Neural progenitor cell (in vitro differentiated cells): ENCODE measurements around the gene ATXN1. TPM values are rescaled to one million over a fixed set of nuclear protein-coding genes. Genes with fewer than 3 reads are reported as not detected.
A peak's percentile ranks its signal among the peaks of the same experiment; 100 is the strongest.

Experiments used
- DNase-seq: peaks from one replicate; pipeline ENCODE4 v3.0.0-alpha.2; 2016; ENCODE audit warnings: low spot score
- H2AFZ ChIP-seq: fragments of 200-600 bp; sonication (generic); replicated peaks from 2 replicates; pipeline ENCODE4 v1.6.1; 2016; ENCODE audit warnings: antibody characterized with exemption
- H3F3A ChIP-seq: fragments of 200-600 bp; sonication (generic); 2 replicates; pipeline ENCODE4 v1.6.1; 2016; ENCODE audit warnings: antibody characterized with exemption, low read depth
- H3K27ac ChIP-seq: fragments of 200-600 bp; sonication (generic); 2 replicates; pipeline ENCODE4 v1.5.1; 2016; ENCODE audit warnings: mild to moderate bottlenecking
- H3K27me3 ChIP-seq: fragments of 200-600 bp; sonication (generic); 2 replicates; pipeline ENCODE4 v1.6.1; 2016; ENCODE audit warnings: mild to moderate bottlenecking, moderate library complexity
- H3K36me3 ChIP-seq: fragments of 200-600 bp; sonication (generic); 2 replicates; pipeline ENCODE4 v1.5.1; 2016
- H3K4me1 ChIP-seq: fragments of 200-600 bp; sonication (generic); 2 replicates; pipeline ENCODE4 v1.6.1; 2016; ENCODE audit warnings: mixed run types
- H3K4me2 ChIP-seq: fragments of 200-600 bp; sonication (generic); 2 replicates; pipeline ENCODE4 v1.6.1; 2016
- H3K4me3 ChIP-seq: fragments of 200-600 bp; sonication (generic); 2 replicates; pipeline ENCODE4 v1.5.1; 2016
- H3K79me2 ChIP-seq: fragments of 200-600 bp; sonication (generic); 2 replicates; pipeline ENCODE4 v1.6.1; 2016; ENCODE audit warnings: low read depth
- H3K9ac ChIP-seq: fragments of 200-600 bp; sonication (generic); 2 replicates; pipeline ENCODE4 v1.6.1; 2016
- H3K9me3 ChIP-seq: fragments of 200-600 bp; sonication (generic); 2 replicates; pipeline ENCODE4 v1.5.1; 2016; ENCODE audit warnings: low read depth
- H4K20me1 ChIP-seq: fragments of 200-600 bp; sonication (generic); 2 replicates; pipeline ENCODE4 v1.6.1; 2016; ENCODE audit warnings: low read depth
- H3K27ac Mint-ChIP-seq: 3 replicates; pipeline ENCODE4 v1.8.0; 2021; ENCODE audit warnings: mixed read lengths
- H3K27me3 Mint-ChIP-seq: 2 replicates; pipeline ENCODE4 v1.8.0; 2022; ENCODE audit warnings: low read depth, mild to moderate bottlenecking, inconsistent platforms, moderate library complexity, mixed read lengths; ENCODE audit not compliant: insufficient read depth
- H3K36me3 Mint-ChIP-seq: 3 replicates; pipeline ENCODE4 v1.8.0; 2021; ENCODE audit warnings: mixed read lengths
- H3K4me1 Mint-ChIP-seq: 3 replicates; pipeline ENCODE4 v1.8.0; 2021; ENCODE audit warnings: mixed read lengths
- H3K4me3 Mint-ChIP-seq: 3 replicates; pipeline ENCODE4 v1.8.0; 2021; ENCODE audit warnings: mild to moderate bottlenecking, moderate library complexity, mixed read lengths
- H3K9me3 Mint-ChIP-seq: 3 replicates; pipeline ENCODE4 v1.8.0; 2020; ENCODE audit warnings: mixed read lengths
- EZH2 ChIP-seq: fragments of 200-600 bp; sonication (generic); IDR thresholded peaks from 2 replicates; pipeline ENCODE4 v1.6.1; 2017; ENCODE audit warnings: antibody characterized with exemption, mild to moderate bottlenecking, moderate library complexity
- EZH2phosphoT487 ChIP-seq: fragments of 200-600 bp; sonication (generic); IDR thresholded peaks from 2 replicates; pipeline ENCODE4 v1.6.1; 2017; ENCODE audit warnings: antibody characterized with exemption
- total RNA-seq: library from RNA; depleted of rRNA; stranded (reverse); fragments of >200 nt; gene quantifications from 2 replicates; pipeline ENCODE4 v1.2.3, GENCODE V29; 2015; ENCODE audit warnings: low replicate concordance
- TF ChIP-seq, protein P1 (sequence below): fragments of 200-600 bp; sonication (generic); IDR thresholded peaks from 2 replicates; pipeline ENCODE4 v1.5.1; 2017; ENCODE audit warnings: antibody characterized with exemption, mild to moderate bottlenecking

ATXN1 gene
- total RNA-seq, 1 donor from 2014 or later = 3.6 TPM

- Mint-ChIP-seq H3K9me3 (no peaks in the 10 kb centered on the region), H3K27ac (peak overlapping the region; percentile 30), H3K36me3 (no peaks in the 10 kb centered on the region), H3K4me1 (peaks cover 9% of the 10 kb centered on the region), H3K27me3 (peaks cover 4% of the 10 kb centered on the region), H3K4me3 (no peak overlapping the region)
- Histone ChIP-seq H3K27me3 (no peaks in the 10 kb centered on the region), H4K20me1 (no peaks in the 10 kb centered on the region), H2AFZ (no peak overlapping the region), H3K4me2 (no peak overlapping the region), H3K4me1 (no peaks in the 10 kb centered on the region), H3K9me3 (no peaks in the 10 kb centered on the region), H3K79me2 (no peaks in the 10 kb centered on the region), H3K36me3 (no peaks in the 10 kb centered on the region), H3F3A (no peaks in the 10 kb centered on the region), H3K9ac (no peak overlapping the region), H3K27ac (no peak overlapping the region), H3K4me3 (no peak overlapping the region)
- TF ChIP-seq EZH2 = no peak
- TF ChIP-seq EZH2phosphoT487 = no peak
- TF ChIP-seq, protein P1, sequence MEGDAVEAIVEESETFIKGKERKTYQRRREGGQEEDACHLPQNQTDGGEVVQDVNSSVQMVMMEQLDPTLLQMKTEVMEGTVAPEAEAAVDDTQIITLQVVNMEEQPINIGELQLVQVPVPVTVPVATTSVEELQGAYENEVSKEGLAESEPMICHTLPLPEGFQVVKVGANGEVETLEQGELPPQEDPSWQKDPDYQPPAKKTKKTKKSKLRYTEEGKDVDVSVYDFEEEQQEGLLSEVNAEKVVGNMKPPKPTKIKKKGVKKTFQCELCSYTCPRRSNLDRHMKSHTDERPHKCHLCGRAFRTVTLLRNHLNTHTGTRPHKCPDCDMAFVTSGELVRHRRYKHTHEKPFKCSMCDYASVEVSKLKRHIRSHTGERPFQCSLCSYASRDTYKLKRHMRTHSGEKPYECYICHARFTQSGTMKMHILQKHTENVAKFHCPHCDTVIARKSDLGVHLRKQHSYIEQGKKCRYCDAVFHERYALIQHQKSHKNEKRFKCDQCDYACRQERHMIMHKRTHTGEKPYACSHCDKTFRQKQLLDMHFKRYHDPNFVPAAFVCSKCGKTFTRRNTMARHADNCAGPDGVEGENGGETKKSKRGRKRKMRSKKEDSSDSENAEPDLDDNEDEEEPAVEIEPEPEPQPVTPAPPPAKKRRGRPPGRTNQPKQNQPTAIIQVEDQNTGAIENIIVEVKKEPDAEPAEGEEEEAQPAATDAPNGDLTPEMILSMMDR = no peak
- DNase-seq = no peak
Measured at GRCh38 chr6:16592223-16592911, 168.9 kb downstream of the ATXN1 start.

DNA sequence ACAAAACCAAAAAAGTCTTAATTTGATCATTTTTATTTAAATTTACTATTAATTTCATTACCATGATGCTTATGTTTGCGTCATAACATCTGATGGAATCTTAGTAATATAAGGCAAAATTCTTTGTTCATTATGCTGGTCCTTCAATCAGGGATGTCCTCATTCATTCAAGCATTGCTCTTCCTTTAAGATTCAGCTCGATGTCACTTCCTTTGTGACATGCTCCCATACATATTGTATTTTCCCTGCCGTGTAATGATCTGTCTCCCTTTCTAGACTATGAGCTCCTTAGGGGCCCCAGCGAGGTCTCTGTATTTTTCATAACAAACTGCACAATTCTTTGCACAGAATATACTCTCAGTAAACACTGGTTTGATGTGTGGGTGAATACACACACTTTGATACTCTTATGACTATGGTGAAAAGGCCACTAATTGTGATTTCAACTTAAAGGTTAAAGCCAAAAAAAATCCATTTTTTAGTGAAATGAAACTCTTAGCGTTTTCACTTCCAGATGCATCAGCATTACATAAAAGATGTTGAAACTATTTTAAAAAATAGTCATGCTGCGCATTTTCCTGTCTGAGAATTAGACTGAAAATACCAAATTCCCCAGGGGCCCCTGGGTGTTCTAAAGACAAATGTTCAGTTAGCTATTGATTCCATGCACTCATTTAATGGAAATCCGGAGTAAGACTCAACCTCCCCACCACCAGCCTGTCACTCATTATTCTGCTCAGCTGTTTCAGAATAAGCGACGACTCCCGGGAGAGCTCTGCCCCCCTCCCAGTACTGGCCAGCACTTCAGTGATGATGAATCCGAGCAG lies 169.7 kb downstream of the ATXN1 start:
- Histone ChIP-seq H3F3A (no peaks in the 10 kb centered on the region), H3K79me2 (no peaks in the 10 kb centered on the region), H3K9ac (no peak overlapping the region), H3K4me1 (no peaks in the 10 kb centered on the region), H2AFZ (no peak overlapping the region), H3K4me2 (no peak overlapping the region), H3K9me3 (no peaks in the 10 kb centered on the region), H3K4me3 (no peak overlapping the region), H3K27me3 (no peaks in the 10 kb centered on the region), H4K20me1 (no peaks in the 10 kb centered on the region), H3K36me3 (no peaks in the 10 kb centered on the region), H3K27ac (no peak overlapping the region)
- Mint-ChIP-seq H3K27me3 (peaks cover 4% of the 10 kb centered on the region), H3K27ac (no peak overlapping the region), H3K4me3 (no peak overlapping the region), H3K36me3 (no peaks in the 10 kb centered on the region), H3K9me3 (no peaks in the 10 kb centered on the region), H3K4me1 (peaks cover 9% of the 10 kb centered on the region)
- DNase-seq = no peak
- TF ChIP-seq EZH2 (no peak), EZH2phosphoT487 (no peak)
- TF ChIP-seq, protein P1 = no peak

DNA sequence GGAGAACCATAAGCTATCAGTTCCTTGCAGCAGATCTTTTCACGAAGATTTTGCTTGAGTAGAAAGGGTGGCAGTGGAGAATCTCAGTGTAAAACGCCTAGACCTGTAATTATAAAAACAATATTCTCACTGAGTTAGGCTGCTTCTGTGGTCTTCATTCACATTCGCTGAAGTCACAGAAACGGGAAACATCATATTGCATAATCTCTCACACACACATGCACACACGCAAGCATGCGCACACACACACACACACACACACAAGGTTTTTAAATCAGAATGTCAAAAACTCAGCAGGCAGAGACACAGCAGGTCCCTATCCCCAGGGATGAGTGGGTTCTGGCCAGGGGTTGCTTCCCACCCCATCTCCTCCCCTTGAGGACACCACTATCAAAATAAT lies 175.5 kb downstream of the ATXN1 start:
- H3K36me3 ChIP-seq = no peaks in the 10 kb centered on the region
- H3K4me3 Mint-ChIP-seq = no peak overlapping the region
- no peak overlapping the region for H3K9ac ChIP-seq
- H3K27ac Mint-ChIP-seq = no peak overlapping the region
- no peaks in the 10 kb centered on the region for H3K4me1 Mint-ChIP-seq
- no peaks in the 10 kb centered on the region for H3K4me1 ChIP-seq
- TF ChIP-seq, protein P1 = no peak
- TF ChIP-seq EZH2 = no peak
- no peak for TF ChIP-seq EZH2phosphoT487
- no peaks in the 10 kb centered on the region for H3K27me3 ChIP-seq
- no peaks in the 10 kb centered on the region for H4K20me1 ChIP-seq
- H3K4me2 ChIP-seq = no peak overlapping the region
- no peaks in the 10 kb centered on the region for H3F3A ChIP-seq
- H2AFZ ChIP-seq = no peak overlapping the region
- no peaks in the 10 kb centered on the region for H3K9me3 ChIP-seq
- no peaks in the 10 kb centered on the region for H3K9me3 Mint-ChIP-seq
- no peaks in the 10 kb centered on the region for H3K36me3 Mint-ChIP-seq
- no peak overlapping the region for H3K27ac ChIP-seq
- H3K27me3 Mint-ChIP-seq = peaks cover 7% of the 10 kb centered on the region
- DNase-seq = no peak
- no peak overlapping the region for H3K4me3 ChIP-seq
- H3K79me2 ChIP-seq = no peaks in the 10 kb centered on the region
